Esophagus mucosa (tissue), 1 donor: ENCODE results near the gene TOR1AIP2. TPM values are rescaled to one million over a fixed set of nuclear protein-coding genes. Genes with fewer than 3 reads are reported as not detected.
"Not testable (repeated sequence)": the region's sequence is repeated elsewhere in the genome, so short reads cannot be mapped to it uniquely, and the experiment has no call there.

Experiments
- ATAC-seq: fragments of 200-7000 bp; cut with Tn5 transposase; one replicate; pipeline ENCODE4 v1.9.1; 2020
- total RNA-seq: library from RNA; stranded (reverse); gene quantifications from one replicate; pipeline ENCODE4 v1.2.4, GENCODE V29; 2023
- donor health status: DM: yes; HTN: yes; CAD: no.

Gene TOR1AIP2
- total RNA-seq, 1 donor from 2014 or later: 42.7 TPM

DNA sequence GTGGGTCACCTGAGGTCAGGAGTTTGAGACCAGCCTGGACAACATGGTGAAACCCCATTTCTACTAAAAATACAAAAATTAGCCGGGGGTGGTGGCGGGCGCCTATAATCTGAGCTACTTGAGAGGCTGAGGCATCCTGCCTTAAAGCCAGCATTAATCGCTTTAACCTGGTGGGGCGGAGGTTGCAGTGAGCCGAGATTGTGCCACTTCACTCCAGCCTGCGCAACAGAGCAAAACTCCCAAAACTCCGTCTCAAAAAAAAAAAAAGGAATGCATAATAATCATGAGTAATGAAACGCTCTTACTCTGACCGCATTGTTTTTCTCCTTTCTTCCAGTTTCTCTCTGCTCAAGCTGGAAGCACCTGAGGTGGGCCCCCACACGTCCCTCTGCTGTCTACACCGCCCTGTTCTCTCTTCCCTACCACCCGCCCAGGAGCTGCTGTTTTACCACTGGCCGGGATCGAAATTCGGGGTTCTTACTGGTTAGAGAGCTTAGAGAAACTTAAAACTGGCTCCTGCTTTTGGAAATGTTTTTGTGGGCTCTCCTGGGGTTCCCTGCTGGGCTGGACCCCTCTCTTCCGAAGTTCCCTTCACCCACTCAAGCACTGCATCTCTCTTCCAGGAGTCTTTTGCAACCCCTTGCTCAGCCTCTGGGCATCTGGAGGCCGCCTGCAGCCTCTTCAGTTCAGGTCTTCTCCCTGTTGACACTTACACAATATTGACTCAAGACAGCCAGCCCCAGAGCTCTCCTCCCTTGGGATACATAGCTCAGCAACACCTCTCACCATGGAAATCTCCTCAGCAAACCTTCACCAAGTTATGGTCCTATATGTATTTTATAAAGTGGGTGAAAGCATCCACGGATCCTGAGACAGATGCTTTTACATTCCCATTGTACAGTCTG, 72.1 kb downstream of the TOR1AIP2 start:
- no peak for ATAC-seq

GRCh38 chr1:179804417-179804816, 73.2 kb downstream of the TOR1AIP2 start:
- not testable (repeated sequence) for ATAC-seq

GRCh38 chr1:179803918-179804317, 73.7 kb downstream of the TOR1AIP2 start:
- ATAC-seq: no peak

DNA sequence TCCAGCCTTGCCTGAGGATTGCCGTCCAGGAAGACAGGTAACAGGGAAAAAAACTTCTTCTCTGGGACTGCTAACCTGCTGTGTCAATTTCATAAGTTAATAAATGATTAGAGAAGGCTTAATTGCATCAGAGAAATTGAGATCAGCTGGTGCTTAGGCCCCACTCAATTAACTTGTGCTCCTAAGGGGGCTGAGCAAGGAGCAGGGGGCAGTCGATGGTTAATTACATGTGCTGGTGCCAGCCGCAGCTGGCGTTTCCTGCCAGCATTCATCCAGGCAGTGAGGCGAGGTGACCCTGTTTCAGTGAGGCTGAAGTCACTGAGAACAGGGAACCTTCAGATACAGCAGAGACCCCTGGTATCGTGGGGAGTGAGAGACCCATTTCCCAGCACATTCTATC, 74.5 kb downstream of the TOR1AIP2 start:
- ATAC-seq: no peak

GRCh38 chr1:179800481-179800880, 77.1 kb downstream of the TOR1AIP2 start:
- ATAC-seq: no peak

DNA sequence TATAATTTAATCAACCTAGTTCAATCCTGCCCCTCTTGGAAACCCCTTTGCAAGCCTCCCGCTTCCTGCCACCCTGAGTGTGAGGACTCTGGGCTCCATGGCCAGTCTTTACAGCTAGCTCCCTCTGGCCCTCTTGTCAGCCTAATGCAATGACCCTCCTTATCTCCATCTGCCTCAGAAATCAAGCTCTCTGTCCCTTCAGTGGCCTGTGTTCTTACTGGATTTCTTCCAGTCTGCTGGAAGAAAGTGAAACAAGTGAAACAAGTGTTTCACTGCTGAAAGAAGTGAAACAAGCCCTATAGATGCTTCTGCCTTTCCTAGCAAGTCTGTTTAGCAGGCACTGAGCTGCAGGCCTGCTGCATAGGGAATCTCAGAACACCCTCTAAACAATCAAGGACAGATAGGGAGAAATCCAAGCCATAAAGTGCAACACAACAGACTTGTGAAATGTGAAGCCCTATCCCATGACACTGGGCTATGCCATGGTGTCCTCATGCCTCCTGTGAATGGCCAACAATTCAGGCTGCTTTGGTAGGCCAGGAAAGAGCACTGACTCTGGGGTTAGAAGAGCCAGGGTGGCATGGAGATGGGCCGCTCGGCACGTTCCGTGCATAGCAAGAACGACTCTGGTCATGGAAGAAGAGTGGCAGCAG, 78.6 kb downstream of the TOR1AIP2 start:
- no peak for ATAC-seq

DNA sequence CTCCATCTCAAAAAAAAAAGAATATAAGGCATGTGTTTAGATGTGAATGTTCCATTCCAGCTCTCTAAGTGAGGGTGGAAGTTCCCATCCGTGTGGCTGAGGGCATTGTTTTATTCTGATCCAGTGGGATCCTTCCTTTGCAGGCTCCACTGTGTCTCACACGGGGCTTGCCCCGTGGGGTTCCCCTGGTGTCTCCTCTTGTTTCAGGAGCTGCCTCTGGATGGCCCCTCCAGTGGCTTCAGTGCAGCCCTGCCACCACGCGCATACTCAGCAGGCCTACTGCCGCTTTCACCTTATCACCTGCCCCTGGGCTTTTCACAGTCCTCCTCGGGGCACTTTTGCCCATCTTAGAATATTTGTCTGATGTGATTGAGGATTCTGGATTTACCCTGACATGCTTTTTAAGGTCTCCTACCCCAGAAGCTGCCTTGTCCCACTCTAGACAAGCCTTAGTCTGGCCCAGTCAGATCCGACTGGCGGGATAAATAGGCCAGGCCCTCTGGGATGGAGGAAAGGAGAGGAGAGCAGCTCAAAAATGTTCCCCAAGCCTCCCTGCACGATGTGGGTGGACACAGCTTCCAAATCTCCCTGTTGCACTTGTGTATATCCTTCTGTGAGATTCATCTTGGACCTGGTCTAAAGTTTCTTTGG, 79.3 kb downstream of the TOR1AIP2 start:
- no peak for ATAC-seq

- ATAC-seq: no peak
Measured at GRCh38 chr1:179794669-179795068, 82.9 kb downstream of the TOR1AIP2 start.

- ATAC-seq: no peak
Measured at GRCh38 chr1:179794146-179794545, 83.5 kb downstream of the TOR1AIP2 start.

DNA sequence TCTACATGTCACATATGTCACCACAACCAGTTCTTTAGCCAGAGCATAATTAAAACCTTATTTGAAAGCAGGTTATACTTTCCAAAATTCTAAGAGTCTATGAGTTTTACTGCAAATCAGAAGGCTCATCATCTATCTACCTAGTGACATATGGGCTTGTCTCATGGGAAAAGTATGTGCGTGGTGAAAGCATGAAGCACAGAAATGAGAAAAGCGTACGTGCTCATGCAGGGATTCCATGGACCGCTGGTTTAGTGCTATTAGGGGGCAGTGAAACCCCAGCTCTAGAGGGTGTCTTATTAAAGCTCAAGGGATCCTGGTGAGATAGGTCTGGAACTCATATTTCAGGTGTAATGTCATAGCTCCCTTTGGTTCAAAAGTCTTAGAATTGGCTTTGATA, 84.3 kb downstream of the TOR1AIP2 start:
- no peak for ATAC-seq

Other genes starting within 250 kb of the TOR1AIP2 start
- gene FAM163A, start 134.5 kb downstream of the TOR1AIP2 start, total RNA-seq: not detected
- 27.1 TPM for gene TOR1AIP1, start 4.5 kb upstream of the TOR1AIP2 start, total RNA-seq
- gene CEP350, start 77.0 kb upstream of the TOR1AIP2 start, total RNA-seq: 35.1 TPM